HG02588 (cell line): ENCODE data around the gene KRTAP6-1.

Source experiments
- ATAC-seq: cut with Tn5 transposase; IDR thresholded peaks from one replicate; pipeline ENCODE4 v1.9.1; 2021; ENCODE audit warnings: mild to moderate bottlenecking, moderate library complexity; ENCODE audit not compliant: unreplicated experiment

The KRTAP6-1 gene

GRCh38 chr21:30613836-30614235 is at the start of gene KRTAP6-1:
Gene KRTAP6-1 (minus strand): TSS chr21:30613930. CDS start chr21:30613904, 26 bp downstream.
- ATAC-seq: no peak

GRCh38 chr21:30652891-30653290 is 39.2 kb upstream of the KRTAP6-1 start:
- ATAC-seq: no peak

- no peak for ATAC-seq
Measured at GRCh38 chr21:30646904-30647414, 33.2 kb upstream of the KRTAP6-1 start.

- ATAC-seq: no peak
Measured at GRCh38 chr21:30642564-30642963, 28.8 kb upstream of the KRTAP6-1 start, which contains the start of gene KRTAP20-3. Gene KRTAP20-3 (plus strand): TSS chr21:30642864.

GRCh38 chr21:30638686-30639085 is 25.0 kb upstream of the KRTAP6-1 start:
- no peak for ATAC-seq

- no peak for ATAC-seq
Measured at GRCh38 chr21:30634906-30635305, 21.2 kb upstream of the KRTAP6-1 start, which contains the start of gene KRTAP20-2. Gene KRTAP20-2 (plus strand): TSS chr21:30635206. CDS start chr21:30635264, 58 bp downstream.

- no peak for ATAC-seq
Measured at GRCh38 chr21:30629200-30629599, 15.5 kb upstream of the KRTAP6-1 start.

GRCh38 chr21:30628109-30628508 is 14.4 kb upstream of the KRTAP6-1 start:
- no peak for ATAC-seq

GRCh38 chr21:30625449-30626165 is 11.9 kb upstream of the KRTAP6-1 start:
- ATAC-seq: no peak

GRCh38 chr21:30623362-30623761 is 9.6 kb upstream of the KRTAP6-1 start:
- ATAC-seq: no peak

- no peak for ATAC-seq
Measured at GRCh38 chr21:30620522-30620921, 6.8 kb upstream of the KRTAP6-1 start, which contains the start of gene KRTAP20-4. Gene KRTAP20-4 (plus strand): TSS chr21:30620627.

- no peak for ATAC-seq
Measured at GRCh38 chr21:30620080-30620479, 6.3 kb upstream of the KRTAP6-1 start.

- ATAC-seq: no peak
Measured at GRCh38 chr21:30616125-30616524, 2.4 kb upstream of the KRTAP6-1 start, which contains the start of gene KRTAP20-1. Gene KRTAP20-1 (plus strand): TSS chr21:30616425. CDS start chr21:30616455, 30 bp downstream.

- ATAC-seq: no peak
Measured at GRCh38 chr21:30615199-30615598, 1.5 kb upstream of the KRTAP6-1 start.

- no peak for ATAC-seq
Measured at GRCh38 chr21:30612132-30612531, 1.6 kb downstream of the KRTAP6-1 start.

- ATAC-seq: no peak
Measured at GRCh38 chr21:30605968-30606367, 7.8 kb downstream of the KRTAP6-1 start.

GRCh38 chr21:30600787-30601186 is 12.9 kb downstream of the KRTAP6-1 start, which contains the start of gene KRTAP22-1:
Gene KRTAP22-1 (plus strand): TSS chr21:30601087.
- ATAC-seq: no peak

GRCh38 chr21:30598802-30599201 is 14.9 kb downstream of the KRTAP6-1 start, which contains the start of gene KRTAP6-2:
Gene KRTAP6-2 (minus strand): TSS chr21:30598902. CDS start chr21:30598874, 28 bp downstream.
- ATAC-seq: no peak

- ATAC-seq: no peak
Measured at GRCh38 chr21:30592140-30592539, 21.6 kb downstream of the KRTAP6-1 start, which contains the start of gene KRTAP6-3. Gene KRTAP6-3 (plus strand): TSS chr21:30592440. CDS start chr21:30592446, 6 bp downstream.

GRCh38 chr21:30590297-30590696 is 23.4 kb downstream of the KRTAP6-1 start, which contains the start of gene KRTAP22-2:
Gene KRTAP22-2 (minus strand): TSS chr21:30590397.
- no peak for ATAC-seq

- ATAC-seq: no peak
Measured at GRCh38 chr21:30582870-30583269, 30.9 kb downstream of the KRTAP6-1 start.

GRCh38 chr21:30580132-30580531 is 33.6 kb downstream of the KRTAP6-1 start:
- ATAC-seq: no peak
